K562 (cell line): ENCODE data around the gene KCNAB1. TPM values are rescaled to one million over a fixed set of nuclear protein-coding genes. Genes with fewer than 3 reads are reported as not detected.

Experiments used
- ATAC-seq: fragments of 200-7000 bp; cut with Tn5 transposase; 3 replicates; pipeline ENCODE4 v1.9.1; 2020; ENCODE audit warnings: moderate library complexity
- BruUV-seq: library from RNA; stranded (reverse); fragments of 400-500 nt; replicated peaks from 2 replicates; lab custom pipeline; 2021; lab: Mats Ljungman, UMichigan
- CTCF ChIA-PET: fragments of 300-600 bp; formaldehyde crosslinking; extraction: SDS; loops from one replicate; lab custom pipeline; 2021; ENCODE audit warnings: low intra/inter-chr PET ratio; lab: Yijun Ruan, JAX
- POLR2A ChIA-PET: fragments of 300-600, 350-650 bp; sonication (Branson Sonifier 250); formaldehyde crosslinking; extraction: SDS; loops from one replicate; lab custom pipeline; 2021; ENCODE audit warnings: antibody characterized with exemption, inconsistent platforms; lab: Yijun Ruan, JAX
- DNase-seq, 4 experiments: peaks; one replicate each; pipeline versions ENCODE4 v3.0.0 to v3.0.0-alpha.2; 2011 to 2018; ENCODE audit warnings: low spot score in 3 of 4, mixed read lengths in 3 of 4; ENCODE audit errors: extremely low read depth in 1 of 4
- FAIRE-seq: peaks from 2 replicates; lab custom pipeline; 2011; peaks lifted over from hg19 to GRCh38; lab: Jason Lieb, UNC
- H2AFZ ChIP-seq: 2 replicates; pipeline ENCODE4 v1.6.0; 2011; ENCODE audit warnings: low read depth, low read length, control low read depth, inconsistent platforms
- H3K27ac ChIP-seq: fragments of 200-600 bp; 3 replicates; pipeline ENCODE4 v1.8.0; 2011; ENCODE audit warnings: low read depth, mild to moderate bottlenecking, control low read depth, inconsistent platforms, low read length, moderate library complexity, mixed read lengths; ENCODE audit errors: extremely low read depth
- H3K27me3 ChIP-seq, 2 experiments: fragments of 300-600 bp in 1 of 2; 2 replicates in 1 of 2; 3 replicates in 1 of 2; pipeline versions ENCODE4 v1.6.0 to v1.8.0; 2011; ENCODE audit warnings: inconsistent platforms in 2 of 2, low read length in 2 of 2, mild to moderate bottlenecking in 1 of 2, mixed read lengths in 1 of 2, moderate library complexity in 1 of 2; ENCODE audit not compliant: control insufficient read depth in 2 of 2, insufficient read depth in 2 of 2
- H3K36me3 ChIP-seq: fragments of 300-600 bp; 3 replicates; pipeline ENCODE4 v1.8.0; 2011; ENCODE audit warnings: mild to moderate bottlenecking, low read length, inconsistent platforms; ENCODE audit not compliant: control insufficient read depth, insufficient read depth
- H3K4me1 ChIP-seq, 2 experiments: fragments of 200-600 bp in 1 of 2; replicated peaks in 1 of 2; 2 replicates in 1 of 2; 3 replicates in 1 of 2; pipeline versions ENCODE4 v1.5.1 to v1.8.0; 2011; ENCODE audit warnings: inconsistent platforms in 2 of 2, low read length in 2 of 2, mild to moderate bottlenecking in 1 of 2, mixed read lengths in 1 of 2, moderate library complexity in 1 of 2; ENCODE audit not compliant: control insufficient read depth in 2 of 2, insufficient read depth in 2 of 2
- H3K4me2 ChIP-seq: 2 replicates; pipeline ENCODE4 v1.6.1; 2011; ENCODE audit warnings: low read length, control low read depth, inconsistent platforms, mixed read lengths; ENCODE audit not compliant: insufficient read depth
- H3K4me3 ChIP-seq: fragments of 200-600 bp; sonication (generic), shearing (Covaris generic); 2 replicates; pipeline ENCODE4 v1.5.1; 2016; ENCODE audit warnings: control low read depth, inconsistent platforms
- H3K79me2 ChIP-seq: fragments of 200-600 bp; 3 replicates; pipeline ENCODE4 v1.8.0; 2011; ENCODE audit warnings: low read length, inconsistent platforms; ENCODE audit not compliant: control insufficient read depth, insufficient read depth
- H3K9ac ChIP-seq, 2 experiments: 2 replicates each; pipeline versions ENCODE4 v1.6.0 to v1.6.1; 2011; ENCODE audit warnings: low read depth in 2 of 2, low read length in 2 of 2, control low read depth in 1 of 2, inconsistent platforms in 1 of 2, mild to moderate bottlenecking in 1 of 2, mixed read lengths in 1 of 2; ENCODE audit not compliant: insufficient read depth in 1 of 2
- H3K9me1 ChIP-seq: one replicate; pipeline ENCODE4 v1.6.0; 2011; ENCODE audit warnings: inconsistent platforms, mild to moderate bottlenecking, low read length, moderate library complexity; ENCODE audit not compliant: control insufficient read depth, insufficient read depth
- H3K9me3 ChIP-seq: replicated peaks from 2 replicates; pipeline ENCODE4 v1.5.1; 2011; ENCODE audit warnings: low read depth, low read length, inconsistent platforms; ENCODE audit not compliant: control insufficient read depth, insufficient read depth
- H4K20me1 ChIP-seq: replicated peaks from 2 replicates; pipeline ENCODE4 v1.6.1; 2011; ENCODE audit warnings: low read length, inconsistent platforms, mixed read lengths; ENCODE audit not compliant: control insufficient read depth, insufficient read depth
- BMI1 ChIP-seq: fragments of 150-350 bp; IDR thresholded peaks from 2 replicates; pipeline ENCODE4 v1.6.1; 2014; ENCODE audit warnings: low read length
- CBFA2T3 ChIP-seq: fragments of 450-650 bp; IDR thresholded peaks from 2 replicates; pipeline ENCODE4 v1.6.1; 2017
- FOXK2 ChIP-seq, 2 experiments: fragments of 450-650 bp; IDR thresholded peaks in 1 of 2; conservative IDR thresholded peaks in 1 of 2; 2 replicates each; pipeline ENCODE4 v1.6.1; 2016; ENCODE audit warnings: low read depth in 2 of 2, mild to moderate bottlenecking in 1 of 2
- HMG20B ChIP-seq: fragments of 250-450 bp; sonication (Bioruptor Pico); IDR thresholded peaks from 2 replicates; pipeline ENCODE4 v1.5.0; 2021; ENCODE audit warnings: mild to moderate bottlenecking
- KAT7 ChIP-seq: sonication (generic); formaldehyde crosslinking; IDR thresholded peaks from 2 replicates; pipeline ENCODE4 v1.8.0; 2022; ENCODE audit warnings: missing genetic modification reagents, mild to moderate bottlenecking, borderline replicate concordance
- PBX2 ChIP-seq, 2 experiments: IDR thresholded peaks in 1 of 2; conservative IDR thresholded peaks in 1 of 2; 2 replicates each; pipeline ENCODE4 v1.6.1; 2016; ENCODE audit warnings: low read depth in 2 of 2, mild to moderate bottlenecking in 1 of 2, missing compliant biosample characterization in 1 of 2, missing genetic modification characterization in 1 of 2, moderate library complexity in 1 of 2
- PTBP1 ChIP-seq: fragments of 200-400 bp; formaldehyde crosslinking; IDR thresholded peaks from 2 replicates; pipeline ENCODE4 v1.6.1; 2017; ENCODE audit warnings: low read depth, low read length
- SRSF3 ChIP-seq: fragments of 200-400 bp; formaldehyde crosslinking; IDR thresholded peaks from 2 replicates; pipeline ENCODE4 v1.6.1; 2016; ENCODE audit warnings: mild to moderate bottlenecking, low read length, moderate library complexity; ENCODE audit not compliant: insufficient read depth
- ZNF324 ChIP-seq: fragments of 250-450 bp; sonication (Bioruptor Pico); IDR thresholded peaks from 2 replicates; pipeline ENCODE4 v1.4.0; 2020; ENCODE audit warnings: mild to moderate bottlenecking
- ZNF586 ChIP-seq: fragments of 450-650 bp; formaldehyde crosslinking; conservative IDR thresholded peaks from 2 replicates; pipeline ENCODE4 v1.4.0; 2020; ENCODE audit warnings: mild to moderate bottlenecking, moderate library complexity
- ZNF707 ChIP-seq: fragments of 250-450 bp; sonication (Bioruptor Pico); conservative IDR thresholded peaks from 2 replicates; pipeline ENCODE4 v1.8.0; 2022; ENCODE audit warnings: inconsistent platforms, mild to moderate bottlenecking, moderate library complexity
- WGBS: fragments of 100-300 bp; shearing (Covaris generic); methylation state at CpG from one replicate; pipeline ENCODE4 v1.1.6; 2016; ENCODE audit warnings: low coverage, mixed read lengths; ENCODE audit not compliant: insufficient coverage; ENCODE audit errors: missing lambda C conversion rate; 5-methylcytosine and 5-hydroxymethylcytosine counted together
- in situ Hi-C: fragments of 300-500 bp; cut with MboI; formaldehyde crosslinking; loops from 4 replicates; pipeline ENCODE4 v1.15.0; 2018; ENCODE audit warnings: inconsistent platforms, mixed read lengths
- intact Hi-C: fragments of 100-400 bp; cut with micrococcal nuclease; formaldehyde crosslinking; loops from 2 replicates; pipeline ENCODE4 v1.14.2; 2022
- polyA plus RNA-seq, 8 experiments: library from polyadenylated mRNA; depleted of rRNA in 4 of 8; stranded (reverse) in 5 of 8; unstranded in 3 of 8; fragments of >200 nt; fragmentation: Nextera tagmentation in 2 of 8; fragmentation: Illumina TruSeq in 1 of 8; extraction: Ambion mirVana in 2 of 8; extraction: Trizol in 1 of 8; gene quantifications; 2 replicates each; pipeline versions ENCODE4 v1.2.1 to v1.2.3, GENCODE V29; 2011 to 2014; ENCODE audit warnings: inconsistent platforms in 1 of 8, missing spikeins in 1 of 8
- total RNA-seq, 7 experiments: library from RNA; depleted of rRNA in 6 of 7; stranded (reverse); fragments of >200 nt in 6 of 7; fragmentation: Illumina TruSeq in 2 of 7; extraction: Trizol in 2 of 7; gene quantifications; 2 replicates each; pipeline versions ENCODE4 v1.2.1 to v1.2.3, GENCODE V29; 2011 to 2021; ENCODE audit warnings: low replicate concordance in 1 of 7
- TF ChIP-seq, protein P1 (sequence below): sonication (generic); formaldehyde crosslinking; IDR thresholded peaks from 2 replicates; pipeline ENCODE4 v1.8.1; 2023; ENCODE audit warnings: mild to moderate bottlenecking, missing genetic modification reagents
- TF ChIP-seq, protein P2 (sequence below): fragments of 150-350 bp; conservative IDR thresholded peaks from 2 replicates; pipeline ENCODE4 v1.6.1; 2014; ENCODE audit warnings: low read length

Gene KCNAB1
- total and polyA plus RNA-seq, 9 of the 15 experiments (the other 6 are each of a cell fraction or from before 2014, with no cell fraction given): 0.14 to 1.2 (median 0.51) TPM

GRCh38 chr3:156383441-156384025 is 263.2 kb downstream of the KCNAB1 start:
- H3K9me1 ChIP-seq: no peaks in the 10 kb centered on the region
- POLR2A ChIA-PET: interaction anchor here (0.6 to 1.0 kb wide), 2 partner anchors 8 to 10 kb away, joined by 3 to 4 read pairs; no protein-coding TSS in a partner anchor
- WGBS: 1% methylated on average over 6 of the region's 6 CpGs
- H4K20me1 ChIP-seq: no peaks in the 10 kb centered on the region
- no TSS peak for BruUV-seq
- FAIRE-seq (no peak), DNase-seq (no peak), ATAC-seq (no peak)
- H3K4me3 ChIP-seq: no peak overlapping the region
- H2AFZ ChIP-seq: no peak overlapping the region
- H3K79me2 ChIP-seq: no peaks in the 10 kb centered on the region
- H3K27ac ChIP-seq: no peak overlapping the region
- in situ Hi-C loops: loop anchor here (25.0 kb wide), 1 partner anchor 221 kb away; no protein-coding TSS in a partner anchor
- intact Hi-C loops: loop anchor here (10.0 kb wide), 2 partner anchors 121 to 389 kb away; no protein-coding TSS in a partner anchor
- peaks cover 3 to 19% of the 10 kb centered on the region in 2 experiments; a peak in 4 of 5 replicates for H3K27me3 ChIP-seq
- H3K4me2 ChIP-seq: no peak overlapping the region
- no peaks in the 10 kb centered on the region for H3K36me3 ChIP-seq
- H3K4me1 ChIP-seq: no peaks in the 10 kb centered on the region
- H3K9ac ChIP-seq: no peak overlapping the region
- no peaks in the 10 kb centered on the region for H3K9me3 ChIP-seq
- CTCF ChIA-PET: interaction anchor here (0.6 kb wide), 1 partner anchor 246 kb away, joined by 3 read pairs; no protein-coding TSS in a partner anchor
- TF ChIP-seq, protein P1, sequence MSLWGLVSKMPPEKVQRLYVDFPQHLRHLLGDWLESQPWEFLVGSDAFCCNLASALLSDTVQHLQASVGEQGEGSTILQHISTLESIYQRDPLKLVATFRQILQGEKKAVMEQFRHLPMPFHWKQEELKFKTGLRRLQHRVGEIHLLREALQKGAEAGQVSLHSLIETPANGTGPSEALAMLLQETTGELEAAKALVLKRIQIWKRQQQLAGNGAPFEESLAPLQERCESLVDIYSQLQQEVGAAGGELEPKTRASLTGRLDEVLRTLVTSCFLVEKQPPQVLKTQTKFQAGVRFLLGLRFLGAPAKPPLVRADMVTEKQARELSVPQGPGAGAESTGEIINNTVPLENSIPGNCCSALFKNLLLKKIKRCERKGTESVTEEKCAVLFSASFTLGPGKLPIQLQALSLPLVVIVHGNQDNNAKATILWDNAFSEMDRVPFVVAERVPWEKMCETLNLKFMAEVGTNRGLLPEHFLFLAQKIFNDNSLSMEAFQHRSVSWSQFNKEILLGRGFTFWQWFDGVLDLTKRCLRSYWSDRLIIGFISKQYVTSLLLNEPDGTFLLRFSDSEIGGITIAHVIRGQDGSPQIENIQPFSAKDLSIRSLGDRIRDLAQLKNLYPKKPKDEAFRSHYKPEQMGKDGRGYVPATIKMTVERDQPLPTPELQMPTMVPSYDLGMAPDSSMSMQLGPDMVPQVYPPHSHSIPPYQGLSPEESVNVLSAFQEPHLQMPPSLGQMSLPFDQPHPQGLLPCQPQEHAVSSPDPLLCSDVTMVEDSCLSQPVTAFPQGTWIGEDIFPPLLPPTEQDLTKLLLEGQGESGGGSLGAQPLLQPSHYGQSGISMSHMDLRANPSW (CRISPR knock-in tag): no peak
- no peak for TF ChIP-seq PTBP1
- no peak for TF ChIP-seq SRSF3
- no peak for TF ChIP-seq CBFA2T3
- no peak for TF ChIP-seq FOXK2 (conservative IDR thresholded peaks at IDR 0.05 in 1 of 2, IDR thresholded peaks at IDR 0.05 in 1 of 2; ENCODE audit: low read depth in 2 of 2)
- no peak for TF ChIP-seq BMI1
- TF ChIP-seq, protein P2, sequence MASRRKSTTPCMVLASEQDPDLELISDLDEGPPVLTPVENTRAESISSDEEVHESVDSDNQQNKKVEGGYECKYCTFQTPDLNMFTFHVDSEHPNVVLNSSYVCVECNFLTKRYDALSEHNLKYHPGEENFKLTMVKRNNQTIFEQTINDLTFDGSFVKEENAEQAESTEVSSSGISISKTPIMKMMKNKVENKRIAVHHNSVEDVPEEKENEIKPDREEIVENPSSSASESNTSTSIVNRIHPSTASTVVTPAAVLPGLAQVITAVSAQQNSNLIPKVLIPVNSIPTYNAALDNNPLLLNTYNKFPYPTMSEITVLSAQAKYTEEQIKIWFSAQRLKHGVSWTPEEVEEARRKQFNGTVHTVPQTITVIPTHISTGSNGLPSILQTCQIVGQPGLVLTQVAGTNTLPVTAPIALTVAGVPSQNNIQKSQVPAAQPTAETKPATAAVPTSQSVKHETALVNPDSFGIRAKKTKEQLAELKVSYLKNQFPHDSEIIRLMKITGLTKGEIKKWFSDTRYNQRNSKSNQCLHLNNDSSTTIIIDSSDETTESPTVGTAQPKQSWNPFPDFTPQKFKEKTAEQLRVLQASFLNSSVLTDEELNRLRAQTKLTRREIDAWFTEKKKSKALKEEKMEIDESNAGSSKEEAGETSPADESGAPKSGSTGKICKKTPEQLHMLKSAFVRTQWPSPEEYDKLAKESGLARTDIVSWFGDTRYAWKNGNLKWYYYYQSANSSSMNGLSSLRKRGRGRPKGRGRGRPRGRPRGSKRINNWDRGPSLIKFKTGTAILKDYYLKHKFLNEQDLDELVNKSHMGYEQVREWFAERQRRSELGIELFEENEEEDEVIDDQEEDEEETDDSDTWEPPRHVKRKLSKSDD: no peak
- no peak for TF ChIP-seq PBX2 (CRISPR knock-in tag; IDR thresholded peaks at IDR 0.05; ENCODE audit: low read depth)
- no peak for TF ChIP-seq PBX2 (tag; conservative IDR thresholded peaks at IDR 0.05; ENCODE audit: low read depth)
- no peak for TF ChIP-seq KAT7 (CRISPR knock-in tag)
- no peak for TF ChIP-seq HMG20B (CRISPR knock-in tag)
- no peak for TF ChIP-seq ZNF707 (CRISPR knock-in tag)
- TF ChIP-seq ZNF586 (CRISPR knock-in tag): no peak
- no peak for TF ChIP-seq ZNF324 (CRISPR knock-in tag)
